GM12878 (cell line): ENCODE results near the gene RRAS. TPM values are rescaled to one million over a fixed set of nuclear protein-coding genes. Genes with fewer than 3 reads are reported as not detected.

Experiments used
- ATAC-seq: fragments of 200-7000 bp; cut with Tn5 transposase; 3 replicates; pipeline ENCODE4 v1.9.1; 2020; ENCODE audit warnings: mild to moderate bottlenecking, moderate library complexity
- BruUV-seq: library from RNA; stranded (reverse); fragments of 400-500 nt; replicated peaks from 2 replicates; lab custom pipeline; 2021; lab: Mats Ljungman, UMichigan
- CTCF ChIA-PET: fragments of 300-600 bp; sonication (Branson Sonifier 250); formaldehyde crosslinking; extraction: SDS; loops from one replicate; lab custom pipeline; 2021; ENCODE audit warnings: inconsistent platforms; lab: Yijun Ruan, JAX
- POLR2A ChIA-PET: fragments of 350-600 bp; formaldehyde crosslinking; extraction: SDS; loops from one replicate; lab custom pipeline; 2021; ENCODE audit warnings: inconsistent platforms; lab: Charles Lee
- RAD21 ChIA-PET: fragments of 300-600 bp; sonication (Branson Sonifier 250); formaldehyde crosslinking; loops from one replicate; lab custom pipeline; 2023; ENCODE audit warnings: antibody characterized with exemption; ENCODE audit not compliant: unreplicated experiment; lab: Charles Lee
- SMC1A ChIA-PET: fragments of 300-600 bp; sonication (Branson Sonifier 250); formaldehyde crosslinking; loops from one replicate; lab custom pipeline; 2023; ENCODE audit not compliant: unreplicated experiment, uncharacterized antibody; lab: Charles Lee
- DNase-seq: peaks from one replicate; pipeline ENCODE4 v3.0.0-alpha.2; 2011; ENCODE audit warnings: low read depth, low spot score
- FAIRE-seq: peaks from 3 replicates; lab custom pipeline; 2011; peaks lifted over from hg19 to GRCh38; lab: Jason Lieb, UNC
- H2AFZ ChIP-seq: 2 replicates; pipeline ENCODE4 v1.6.0; 2011; ENCODE audit warnings: low read depth, low read length, control low read depth; ENCODE audit not compliant: control insufficient read depth
- H3K27ac ChIP-seq: 2 replicates; pipeline ENCODE4 v1.5.1; 2011; ENCODE audit warnings: control low read depth; ENCODE audit not compliant: control insufficient read depth, insufficient read depth
- H3K27me3 ChIP-seq, 2 experiments: replicated peaks in 1 of 2; 2 replicates each; pipeline versions ENCODE4 v1.6.0 to v1.6.1; 2011; ENCODE audit warnings: low read length in 1 of 2; ENCODE audit not compliant: control insufficient read depth in 2 of 2, insufficient read depth in 2 of 2
- H3K36me3 ChIP-seq, 2 experiments: 2 replicates each; pipeline ENCODE4 v1.5.1; 2011; ENCODE audit warnings: low read length in 1 of 2; ENCODE audit not compliant: control insufficient read depth in 2 of 2, insufficient read depth in 2 of 2
- H3K4me1 ChIP-seq: 2 replicates; pipeline ENCODE4 v1.6.1; 2011; ENCODE audit warnings: mild to moderate bottlenecking, low read length, moderate library complexity, mixed read lengths; ENCODE audit not compliant: control insufficient read depth, insufficient read depth
- H3K4me2 ChIP-seq: 2 replicates; pipeline ENCODE4 v1.6.0; 2011; ENCODE audit warnings: control low read depth; ENCODE audit not compliant: control insufficient read depth, insufficient read depth
- H3K4me3 ChIP-seq: fragments of 200-600 bp; sonication (generic); 2 replicates; pipeline ENCODE4 v1.5.1; 2016
- H3K79me2 ChIP-seq: 2 replicates; pipeline ENCODE4 v1.6.0; 2011; ENCODE audit warnings: low read length; ENCODE audit not compliant: control insufficient read depth, insufficient read depth
- H3K9ac ChIP-seq: 2 replicates; pipeline ENCODE4 v1.8.0; 2011; ENCODE audit warnings: low read length, control low read depth, mixed read lengths; ENCODE audit not compliant: control insufficient read depth, insufficient read depth
- H3K9me3 ChIP-seq: replicated peaks from 3 replicates; pipeline ENCODE4 v1.5.1; 2011; ENCODE audit warnings: mild to moderate bottlenecking, low read length; ENCODE audit not compliant: control insufficient read depth, insufficient read depth
- H4K20me1 ChIP-seq: 2 replicates; pipeline ENCODE4 v1.6.0; 2011; ENCODE audit not compliant: control insufficient read depth, insufficient read depth
- BMI1 ChIP-seq: fragments of 450-650 bp; IDR thresholded peaks from 2 replicates; pipeline ENCODE4 v1.6.1; 2016; ENCODE audit warnings: mild to moderate bottlenecking, moderate library complexity, borderline replicate concordance
- CREB1 ChIP-seq: IDR thresholded peaks from 2 replicates; pipeline ENCODE4 v1.6.1; 2012; ENCODE audit warnings: low read depth, mild to moderate bottlenecking, inconsistent platforms
- E2F8 ChIP-seq: fragments of 450-650 bp; IDR thresholded peaks from 2 replicates; pipeline ENCODE4 v1.6.1; 2018; ENCODE audit warnings: mild to moderate bottlenecking, low read depth, moderate library complexity; ENCODE audit not compliant: partially characterized antibody
- E4F1 ChIP-seq: fragments of 450-650 bp; IDR thresholded peaks from 2 replicates; pipeline ENCODE4 v1.6.1; 2018; ENCODE audit warnings: borderline replicate concordance, mild to moderate bottlenecking; ENCODE audit not compliant: partially characterized antibody
- HDGF ChIP-seq: fragments of 450-650 bp; IDR thresholded peaks from 2 replicates; pipeline ENCODE4 v1.6.1; 2016; ENCODE audit warnings: antibody characterized with exemption
- IKZF1 ChIP-seq: fragments of 450-650 bp; conservative IDR thresholded peaks from 2 replicates; pipeline ENCODE4 v1.6.1; 2017; ENCODE audit warnings: antibody characterized with exemption, mild to moderate bottlenecking
- JUND ChIP-seq: IDR thresholded peaks from 2 replicates; pipeline ENCODE4 v1.6.1; 2012; ENCODE audit warnings: low read depth, mild to moderate bottlenecking, low read length, improper control_type of control experiment, moderate library complexity
- RELB ChIP-seq: fragments of 450-650 bp; IDR thresholded peaks from 2 replicates; pipeline ENCODE4 v1.6.1; 2017; ENCODE audit warnings: low read depth, mild to moderate bottlenecking, moderate library complexity
- YBX1 ChIP-seq: fragments of 450-650 bp; IDR thresholded peaks from 2 replicates; pipeline ENCODE4 v1.6.1; 2016; ENCODE audit warnings: antibody characterized with exemption
- YY1 ChIP-seq: IDR thresholded peaks from 2 replicates; pipeline ENCODE4 v1.6.1; 2011; ENCODE audit warnings: low read depth, mild to moderate bottlenecking, low read length
- ZNF622 ChIP-seq: fragments of 450-650 bp; IDR thresholded peaks from 2 replicates; pipeline ENCODE4 v1.6.1; 2017; ENCODE audit warnings: mild to moderate bottlenecking, inconsistent platforms
- WGBS: methylation state at CpG from one replicate; pipeline ENCODE4 v1.1.6; 2016; ENCODE audit warnings: low lambda C conversion rate; ENCODE audit not compliant: insufficient replicate concordance, insufficient coverage; ENCODE audit errors: missing lambda C conversion rate; 5-methylcytosine and 5-hydroxymethylcytosine counted together
- in situ Hi-C: fragments of 300-500 bp; cut with MboI; formaldehyde crosslinking; loops from 9 replicates; pipeline ENCODE4 v1.14.3; 2018; ENCODE audit warnings: mixed read lengths
- intact Hi-C: fragments of 100-400 bp; cut with micrococcal nuclease; formaldehyde crosslinking; loops from one replicate; pipeline ENCODE4 v1.14.2; 2022; ENCODE audit not compliant: unreplicated experiment
- polyA plus RNA-seq, 11 experiments: library from polyadenylated mRNA; depleted of rRNA in 4 of 11; unstranded in 6 of 11; stranded (reverse) in 5 of 11; fragments of >200 nt; fragmentation: Nextera tagmentation in 4 of 11; fragmentation: Illumina TruSeq in 1 of 11; extraction: Ambion mirVana in 4 of 11; extraction: Trizol in 1 of 11; gene quantifications; 1 replicate in 1 of 11; 2 replicates in 10 of 11; pipeline versions ENCODE4 v1.2.1 to v1.2.3, GENCODE V29; 2011 to 2016; ENCODE audit warnings: inconsistent platforms in 2 of 11, missing spikeins in 2 of 11, low read depth in 1 of 11
- total RNA-seq, 4 experiments: library from RNA; depleted of rRNA in 3 of 4; stranded (reverse); fragments of >200 nt in 3 of 4; fragmentation: Illumina TruSeq in 1 of 4; extraction: Trizol in 1 of 4; gene quantifications; 2 replicates each; pipeline versions ENCODE4 v1.2.1 to v1.2.3, GENCODE V29; 2013 to 2021
- TF ChIP-seq, protein P1 (sequence below): fragments of 450-650 bp; IDR thresholded peaks from 2 replicates; pipeline ENCODE4 v1.6.1; 2017; ENCODE audit warnings: mild to moderate bottlenecking, moderate library complexity

The RRAS gene
- total and polyA plus RNA-seq, 10 of the 15 experiments (the other 5 are each of a cell fraction or from before 2014, with no cell fraction given) = 0.24 to 5.8 (median 1.8) TPM

DNA sequence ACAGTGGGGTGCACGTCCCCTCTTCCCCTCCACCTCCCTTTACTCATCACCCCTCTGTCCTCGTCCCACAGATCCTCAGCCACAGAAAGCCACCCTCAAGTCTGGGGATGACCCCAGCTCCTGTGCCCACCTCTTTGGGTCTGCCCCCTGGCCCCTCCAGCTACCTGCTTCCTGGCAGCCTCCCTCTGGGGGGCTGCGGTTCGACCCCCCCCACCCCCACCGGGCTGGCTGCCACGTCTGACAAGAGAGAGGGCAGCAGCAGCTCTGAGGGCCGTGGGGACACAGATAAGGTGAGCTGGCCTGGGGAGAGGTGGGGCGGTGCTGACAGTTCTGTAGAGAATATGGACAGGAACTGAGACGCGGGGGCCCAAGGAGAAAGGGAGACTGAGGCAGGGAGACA is 14.6 kb upstream of the RRAS start:
- DNase-seq = no peak
- Histone ChIP-seq H3K9ac (no peak overlapping the region), H3K4me1 (no peaks in the 10 kb centered on the region), H3K4me3 (no peak overlapping the region), H4K20me1 (no peaks in the 10 kb centered on the region), H3K9me3 (no peaks in the 10 kb centered on the region), H3K4me2 (no peak overlapping the region), H3K36me3 (peaks cover 0 to 36% of the 10 kb centered on the region in 2 experiments; a peak in 3 of 4 replicates), H3K27ac (no peak overlapping the region), H2AFZ (no peak overlapping the region), H3K27me3 (no peaks in the 10 kb centered on the region), H3K79me2 (no peaks in the 10 kb centered on the region)
- 91% methylated on average over 10 of the region's 10 CpGs for WGBS
- TF ChIP-seq HDGF = no peak
- no peak for TF ChIP-seq E2F8
- TF ChIP-seq, protein P1, sequence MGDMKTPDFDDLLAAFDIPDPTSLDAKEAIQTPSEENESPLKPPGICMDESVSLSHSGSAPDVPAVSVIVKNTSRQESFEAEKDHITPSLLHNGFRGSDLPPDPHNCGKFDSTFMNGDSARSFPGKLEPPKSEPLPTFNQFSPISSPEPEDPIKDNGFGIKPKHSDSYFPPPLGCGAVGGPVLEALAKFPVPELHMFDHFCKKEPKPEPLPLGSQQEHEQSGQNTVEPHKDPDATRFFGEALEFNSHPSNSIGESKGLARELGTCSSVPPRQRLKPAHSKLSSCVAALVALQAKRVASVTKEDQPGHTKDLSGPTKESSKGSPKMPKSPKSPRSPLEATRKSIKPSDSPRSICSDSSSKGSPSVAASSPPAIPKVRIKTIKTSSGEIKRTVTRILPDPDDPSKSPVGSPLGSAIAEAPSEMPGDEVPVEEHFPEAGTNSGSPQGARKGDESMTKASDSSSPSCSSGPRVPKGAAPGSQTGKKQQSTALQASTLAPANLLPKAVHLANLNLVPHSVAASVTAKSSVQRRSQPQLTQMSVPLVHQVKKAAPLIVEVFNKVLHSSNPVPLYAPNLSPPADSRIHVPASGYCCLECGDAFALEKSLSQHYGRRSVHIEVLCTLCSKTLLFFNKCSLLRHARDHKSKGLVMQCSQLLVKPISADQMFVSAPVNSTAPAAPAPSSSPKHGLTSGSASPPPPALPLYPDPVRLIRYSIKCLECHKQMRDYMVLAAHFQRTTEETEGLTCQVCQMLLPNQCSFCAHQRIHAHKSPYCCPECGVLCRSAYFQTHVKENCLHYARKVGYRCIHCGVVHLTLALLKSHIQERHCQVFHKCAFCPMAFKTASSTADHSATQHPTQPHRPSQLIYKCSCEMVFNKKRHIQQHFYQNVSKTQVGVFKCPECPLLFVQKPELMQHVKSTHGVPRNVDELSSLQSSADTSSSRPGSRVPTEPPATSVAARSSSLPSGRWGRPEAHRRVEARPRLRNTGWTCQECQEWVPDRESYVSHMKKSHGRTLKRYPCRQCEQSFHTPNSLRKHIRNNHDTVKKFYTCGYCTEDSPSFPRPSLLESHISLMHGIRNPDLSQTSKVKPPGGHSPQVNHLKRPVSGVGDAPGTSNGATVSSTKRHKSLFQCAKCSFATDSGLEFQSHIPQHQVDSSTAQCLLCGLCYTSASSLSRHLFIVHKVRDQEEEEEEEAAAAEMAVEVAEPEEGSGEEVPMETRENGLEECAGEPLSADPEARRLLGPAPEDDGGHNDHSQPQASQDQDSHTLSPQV = no peak
- TF ChIP-seq E4F1 = no peak
- no peak for TF ChIP-seq RELB
- TF ChIP-seq CREB1 = no peak
- TF ChIP-seq ZNF622 = no peak
- TF ChIP-seq BMI1 = no peak
- no peak for TF ChIP-seq IKZF1
- no peak for TF ChIP-seq JUND
- no peak for TF ChIP-seq YBX1
- no peak for TF ChIP-seq YY1
- ChIA-PET SMC1A (interaction anchor here (0.9 kb wide), 1 partner anchor 11 kb away, joined by 4 read pairs; the partner anchor contains the start of genes BCL2L12 and IRF3), RAD21 (no interaction called here), POLR2A (interaction anchor here (1.2 kb wide), 1 partner anchor 13 kb away, joined by 3 read pairs; the partner anchor contains the start of gene SCAF1), CTCF (no interaction called here)
- FAIRE-seq = no peak
- intact Hi-C loops (no loop called here), in situ Hi-C loops (no loop called here)
- BruUV-seq = no TSS peak
- ATAC-seq = no peak
